Measurements from ENCODE around the gene TUBB6.

- TF ChIP-seq NFYB (IDR thresholded peaks at IDR 0.05; ENCODE audit: insufficient read depth, low read depth, low read length) (no peak), ASH2L (IDR thresholded peaks at IDR 0.05; ENCODE audit: borderline replicate concordance, low read depth) (no peak), CTCF (IDR thresholded peaks at IDR 0.05 in 2 of 3, conservative IDR thresholded peaks at IDR 0.05 in 1 of 3; ENCODE audit: control insufficient read depth in 2 of 3, extremely low read depth in 1 of 3, insufficient read depth in 1 of 3, low read depth in 3 of 3, low read length in 3 of 3) (no peak), TAF1 (IDR thresholded peaks at IDR 0.05; ENCODE audit: borderline replicate concordance, low read depth, low read length) (no peak)
Measured at GRCh38 chr18:12296087-12296403, 12.0 kb upstream of the TUBB6 start.
